ENCODE data around the gene BST1. TPM values are rescaled to one million over a fixed set of nuclear protein-coding genes. Genes with fewer than 3 reads are reported as not detected.

BST1 gene
- total RNA-seq, 1 experiment from 2014 or later: 0.69 TPM

- POLR2A ChIA-PET (ENCODE audit: unreplicated experiment): no interaction called here
- ATAC-seq: no peak
- Histone ChIP-seq H3K9me3 (ENCODE audit: low read length) (no peaks in the 10 kb centered on the region), H3K9me2 (replicated peaks; ENCODE audit: low read length) (no peaks in the 10 kb centered on the region), H3K27ac (ENCODE audit: low read length) (no peak overlapping the region), H4K20me1 (ENCODE audit: low read length) (no peaks in the 10 kb centered on the region), H3K4me2 (ENCODE audit: low read length) (no peak overlapping the region), H3K4me3 (ENCODE audit: low read length) (no peak overlapping the region), H3K4me1 (ENCODE audit: insufficient read depth, low read length) (no peaks in the 10 kb centered on the region), H3K9ac (ENCODE audit: low read length) (no peak overlapping the region), H3F3A (ENCODE audit: low read length, unreplicated experiment) (no peaks in the 10 kb centered on the region), H2AFZ (ENCODE audit: low read length) (no peak overlapping the region), H3K79me2 (ENCODE audit: low read length) (no peaks in the 10 kb centered on the region), H3K36me3 (ENCODE audit: low read depth, low read length) (no peaks in the 10 kb centered on the region), H3K27me3 (ENCODE audit: low read length) (no peaks in the 10 kb centered on the region)
- no peak for TF ChIP-seq EZH2phosphoT487 (IDR thresholded peaks at IDR 0.05; ENCODE audit: borderline replicate concordance, low read length)
- TF ChIP-seq EZH2 (IDR thresholded peaks at IDR 0.05; ENCODE audit: low read length, unreplicated experiment): no peak
- no peak for TF ChIP-seq CTCF (conservative IDR thresholded peaks at IDR 0.05; ENCODE audit: low read depth, low read length)
- no peak for DNase-seq
- CTCF ChIA-PET: no interaction called here
- intact Hi-C loops (cut with micrococcal nuclease): no loop called here
- BruUV-seq (replicated peaks): no TSS peak
Observed at GRCh38 chr4:15703439-15703838, 574 bp downstream of the BST1 start.

GRCh38 chr4:15704129-15704528 lies 1.3 kb downstream of the BST1 start:
- Histone ChIP-seq H4K20me1 (ENCODE audit: low read length) (no peaks in the 10 kb centered on the region), H3K9me2 (replicated peaks; ENCODE audit: low read length) (no peaks in the 10 kb centered on the region), H3K27ac (ENCODE audit: low read length) (no peak overlapping the region), H3K4me1 (ENCODE audit: insufficient read depth, low read length) (no peaks in the 10 kb centered on the region), H3K27me3 (ENCODE audit: low read length) (no peaks in the 10 kb centered on the region), H3K9me3 (ENCODE audit: low read length) (no peaks in the 10 kb centered on the region), H3F3A (ENCODE audit: low read length, unreplicated experiment) (no peaks in the 10 kb centered on the region), H3K79me2 (ENCODE audit: low read length) (no peaks in the 10 kb centered on the region), H3K36me3 (ENCODE audit: low read depth, low read length) (no peaks in the 10 kb centered on the region), H3K4me3 (ENCODE audit: low read length) (no peak overlapping the region), H2AFZ (ENCODE audit: low read length) (no peak overlapping the region), H3K4me2 (ENCODE audit: low read length) (no peak overlapping the region), H3K9ac (ENCODE audit: low read length) (no peak overlapping the region)
- BruUV-seq (replicated peaks): no TSS peak
- intact Hi-C loops (cut with micrococcal nuclease): no loop called here
- ChIA-PET CTCF (no interaction called here), POLR2A (ENCODE audit: unreplicated experiment) (no interaction called here)
- DNase-seq (no peak), ATAC-seq (no peak)
- no peak for TF ChIP-seq EZH2 (IDR thresholded peaks at IDR 0.05; ENCODE audit: low read length, unreplicated experiment)
- no peak for TF ChIP-seq EZH2phosphoT487 (IDR thresholded peaks at IDR 0.05; ENCODE audit: borderline replicate concordance, low read length)
- no peak for TF ChIP-seq CTCF (conservative IDR thresholded peaks at IDR 0.05; ENCODE audit: low read depth, low read length)

GRCh38 chr4:15706646-15707362 lies 3.9 kb downstream of the BST1 start:
- Histone ChIP-seq H3K79me2 (ENCODE audit: low read length) (no peaks in the 10 kb centered on the region), H3K4me2 (ENCODE audit: low read length) (no peak overlapping the region), H3K9ac (ENCODE audit: low read length) (no peak overlapping the region), H2AFZ (ENCODE audit: low read length) (no peak overlapping the region), H3K9me3 (ENCODE audit: low read length) (no peaks in the 10 kb centered on the region), H3K27ac (ENCODE audit: low read length) (no peak overlapping the region), H3K4me1 (ENCODE audit: insufficient read depth, low read length) (no peaks in the 10 kb centered on the region), H3K9me2 (replicated peaks; ENCODE audit: low read length) (no peaks in the 10 kb centered on the region), H3K36me3 (ENCODE audit: low read depth, low read length) (no peaks in the 10 kb centered on the region), H4K20me1 (ENCODE audit: low read length) (no peaks in the 10 kb centered on the region), H3K27me3 (ENCODE audit: low read length) (no peaks in the 10 kb centered on the region), H3F3A (ENCODE audit: low read length, unreplicated experiment) (no peaks in the 10 kb centered on the region), H3K4me3 (ENCODE audit: low read length) (no peak overlapping the region)
- no peak for DNase-seq
- intact Hi-C loops (cut with micrococcal nuclease): no loop called here
- TF ChIP-seq EZH2phosphoT487 (IDR thresholded peaks at IDR 0.05; ENCODE audit: borderline replicate concordance, low read length) (no peak), CTCF (conservative IDR thresholded peaks at IDR 0.05; ENCODE audit: low read depth, low read length) (no peak), EZH2 (IDR thresholded peaks at IDR 0.05; ENCODE audit: low read length, unreplicated experiment) (no peak)
- ATAC-seq: no peak
- POLR2A ChIA-PET (ENCODE audit: unreplicated experiment): no interaction called here
- BruUV-seq (replicated peaks): no TSS peak
- CTCF ChIA-PET: no interaction called here
